Retinal pigment epithelial cell (primary cell): ENCODE data around the gene C1R.

Experiments used
- DNase-seq: peaks from one replicate; pipeline ENCODE4 v3.0.0-alpha.2; 2010; ENCODE audit warnings: low read depth
- H3K4me3 ChIP-seq: 2 replicates; pipeline ENCODE4 v1.5.1; 2011; ENCODE audit warnings: mild to moderate bottlenecking, low read length, control low read depth, moderate library complexity
- TF ChIP-seq, protein P1 (sequence below): conservative IDR thresholded peaks from 2 replicates; pipeline ENCODE4 v1.5.1; 2011; ENCODE audit warnings: low read depth, low read length, control low read depth, inconsistent platforms

C1R gene

GRCh38 chr12:7118881-7119280 lies 26.6 kb upstream of the C1R start:
- no peak for DNase-seq

DNA sequence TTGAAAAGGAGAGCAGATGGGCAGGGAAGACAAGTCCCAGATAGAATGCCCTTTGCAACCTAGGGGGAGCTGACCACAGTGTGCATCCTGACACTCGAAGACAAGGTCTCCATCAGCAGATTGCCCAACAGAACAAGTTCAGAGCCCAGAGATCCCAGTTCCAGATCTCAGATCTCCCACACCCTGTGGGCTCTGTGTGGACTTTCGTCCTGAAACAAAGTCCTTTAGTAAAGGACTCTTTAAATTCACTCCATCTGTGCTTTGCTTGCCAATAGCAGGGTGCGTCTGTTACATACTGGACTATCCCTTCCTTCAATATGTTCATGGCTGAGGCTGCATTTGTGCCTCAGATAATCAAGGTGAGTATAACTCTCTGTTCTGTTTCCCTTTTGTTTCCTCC lies 25.4 kb upstream of the C1R start:
- DNase-seq: no peak
- TF ChIP-seq, protein P1, sequence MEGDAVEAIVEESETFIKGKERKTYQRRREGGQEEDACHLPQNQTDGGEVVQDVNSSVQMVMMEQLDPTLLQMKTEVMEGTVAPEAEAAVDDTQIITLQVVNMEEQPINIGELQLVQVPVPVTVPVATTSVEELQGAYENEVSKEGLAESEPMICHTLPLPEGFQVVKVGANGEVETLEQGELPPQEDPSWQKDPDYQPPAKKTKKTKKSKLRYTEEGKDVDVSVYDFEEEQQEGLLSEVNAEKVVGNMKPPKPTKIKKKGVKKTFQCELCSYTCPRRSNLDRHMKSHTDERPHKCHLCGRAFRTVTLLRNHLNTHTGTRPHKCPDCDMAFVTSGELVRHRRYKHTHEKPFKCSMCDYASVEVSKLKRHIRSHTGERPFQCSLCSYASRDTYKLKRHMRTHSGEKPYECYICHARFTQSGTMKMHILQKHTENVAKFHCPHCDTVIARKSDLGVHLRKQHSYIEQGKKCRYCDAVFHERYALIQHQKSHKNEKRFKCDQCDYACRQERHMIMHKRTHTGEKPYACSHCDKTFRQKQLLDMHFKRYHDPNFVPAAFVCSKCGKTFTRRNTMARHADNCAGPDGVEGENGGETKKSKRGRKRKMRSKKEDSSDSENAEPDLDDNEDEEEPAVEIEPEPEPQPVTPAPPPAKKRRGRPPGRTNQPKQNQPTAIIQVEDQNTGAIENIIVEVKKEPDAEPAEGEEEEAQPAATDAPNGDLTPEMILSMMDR: no peak
- no peak overlapping the region for H3K4me3 ChIP-seq

More at GRCh38 chr12:7118881-7119280, 26.6 kb upstream of the C1R start:
- no peak overlapping the region for H3K4me3 ChIP-seq
- TF ChIP-seq, protein P1: no peak

GRCh38 chr12:7116916-7117315 lies 24.7 kb upstream of the C1R start:
- TF ChIP-seq, protein P1: no peak
- H3K4me3 ChIP-seq: no peak overlapping the region
- DNase-seq: no peak

DNA sequence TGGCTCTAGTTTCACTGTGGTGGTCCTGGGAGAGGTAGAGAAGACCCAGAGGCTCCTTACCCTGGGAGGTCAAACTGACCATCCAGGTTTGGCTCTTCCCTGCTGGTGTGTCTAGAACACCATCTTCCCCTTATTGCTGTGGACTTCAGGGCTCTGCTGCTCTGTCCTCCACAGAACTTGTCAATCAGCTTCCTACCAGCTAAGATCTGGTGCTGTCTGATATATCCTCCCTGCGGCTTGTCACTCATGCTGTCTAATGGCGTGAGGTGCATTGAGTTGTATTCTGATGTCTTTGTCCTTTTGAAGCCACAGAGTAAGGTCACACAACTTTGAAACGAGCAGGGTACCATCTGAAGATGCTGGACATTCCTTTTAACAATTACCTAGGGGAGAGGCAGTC lies 24.0 kb upstream of the C1R start:
- TF ChIP-seq, protein P1: no peak
- H3K4me3 ChIP-seq: no peak overlapping the region
- DNase-seq: no peak

DNA sequence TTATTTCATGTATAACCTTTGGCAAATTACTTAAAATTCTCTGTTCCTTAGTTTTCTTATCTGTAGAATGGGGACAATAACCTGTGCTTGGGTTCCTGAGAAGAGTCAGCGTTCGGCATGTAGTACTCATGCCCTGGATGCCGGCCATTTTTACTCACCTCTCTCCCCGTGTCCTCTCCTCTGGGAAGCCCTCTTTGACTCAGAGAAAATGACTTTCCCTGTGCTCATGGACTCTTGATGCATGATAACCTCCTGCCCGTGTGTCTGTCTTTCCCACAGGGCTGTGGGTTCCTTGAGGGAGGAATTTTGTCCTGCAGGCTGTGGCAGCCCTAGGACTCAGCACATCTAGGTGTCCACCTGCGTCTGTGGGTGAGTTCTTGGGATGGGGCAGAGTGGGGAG lies 22.6 kb upstream of the C1R start:
- DNase-seq: no peak
- no peak overlapping the region for H3K4me3 ChIP-seq
- TF ChIP-seq, protein P1: no peak

GRCh38 chr12:7114008-7114407 lies 21.8 kb upstream of the C1R start:
- TF ChIP-seq, protein P1: no peak
- H3K4me3 ChIP-seq: no peak overlapping the region

DNA sequence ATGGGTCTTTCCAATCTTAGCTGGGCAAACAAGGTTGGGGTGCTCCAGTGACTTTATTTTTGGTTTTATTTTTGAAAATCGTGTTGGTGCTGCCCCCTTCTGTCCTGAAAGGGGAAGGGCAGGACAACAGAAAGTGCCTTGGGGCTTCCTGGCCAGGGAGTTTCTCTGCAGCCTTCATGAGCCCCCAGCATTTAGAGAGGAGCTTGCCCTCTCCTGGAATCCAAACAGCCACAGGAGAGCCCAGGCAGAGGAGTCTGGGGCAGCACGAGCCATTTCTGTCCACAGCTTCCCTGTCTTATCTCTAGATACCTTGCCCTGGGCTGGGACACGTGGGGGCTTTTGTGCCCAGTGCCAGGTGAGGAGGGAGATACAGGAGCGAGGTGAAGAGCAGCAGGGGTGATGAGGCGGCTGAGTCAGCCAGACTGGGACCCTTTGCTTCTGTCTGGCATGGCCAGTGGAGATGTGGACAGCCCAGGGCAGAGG lies 21.2 kb upstream of the C1R start:
- TF ChIP-seq, protein P1: peak; percentile 83
- H3K4me3 ChIP-seq: no peak overlapping the region
- DNase-seq: no peak

More at GRCh38 chr12:7114008-7114407, 21.8 kb upstream of the C1R start:
- no peak for DNase-seq
